Right lobe of liver (tissue), 6 donors: ENCODE measurements around the gene CACNG8. TPM values are rescaled to one million over a fixed set of nuclear protein-coding genes. Genes with fewer than 3 reads are reported as not detected.

Experiments used
- ATAC-seq, 4 donors: fragments of 200-7000 bp; cut with Tn5 transposase; one replicate each; pipeline ENCODE4 v1.9.1; 2020; ENCODE audit warnings: mild to moderate bottlenecking in 4 of 4, moderate library complexity in 4 of 4
- DNase-seq, 3 donors: peaks; one replicate each; pipeline ENCODE4 v3.0.0-alpha.2; 2020
- H3K27ac ChIP-seq, 3 donors: fragments of 200-600 bp; one replicate each; pipeline ENCODE4 v1.8.0; 2022
- H3K27me3 ChIP-seq, 2 donors: fragments of 200-600 bp; one replicate each; pipeline ENCODE4 v1.8.0; 2022
- H3K36me3 ChIP-seq, 4 donors: fragments of 200-600 bp; sonication (generic) in 1 of 4; one replicate each; pipeline versions ENCODE4 v1.5.1 to v1.8.0; 2017 to 2022; ENCODE audit warnings: control low read depth in 1 of 4
- H3K4me1 ChIP-seq, 4 donors: fragments of 200-600 bp; sonication (generic) in 1 of 4; one replicate each; pipeline versions ENCODE4 v1.5.1 to v1.8.0; 2017 to 2022; ENCODE audit warnings: control low read depth in 1 of 4
- H3K4me3 ChIP-seq, 3 donors: fragments of 200-600 bp; one replicate each; pipeline ENCODE4 v1.8.0; 2022
- H3K9me3 ChIP-seq, 4 donors: fragments of 200-600 bp; sonication (generic) in 1 of 4; one replicate each; pipeline versions ENCODE4 v1.5.1 to v1.8.0; 2017 to 2022; ENCODE audit warnings: control low read depth in 1 of 4
- CTCF ChIP-seq, 4 donors: fragments of 200-600 bp in 3 of 4; fragments of 450-650 bp in 1 of 4; IDR thresholded peaks; one replicate each; pipeline versions ENCODE4 v1.5.1 to v1.8.0; 2016 to 2022; ENCODE audit warnings: antibody characterized with exemption in 4 of 4, mild to moderate bottlenecking in 2 of 4
- POLR2A ChIP-seq: fragments of 450-650 bp; IDR thresholded peaks from one replicate; pipeline ENCODE4 v1.6.1; 2017; ENCODE audit warnings: antibody characterized with exemption, mild to moderate bottlenecking
- WGBS: methylation state at CpG from one replicate; pipeline ENCODE4 v1.1.6; 2018; ENCODE audit warnings: low coverage, low lambda C conversion rate; ENCODE audit not compliant: insufficient coverage; ENCODE audit errors: missing lambda C conversion rate; 5-methylcytosine and 5-hydroxymethylcytosine counted together
- intact Hi-C, 2 donors: fragments of 100-400 bp; cut with DNase I; formaldehyde crosslinking; loops; one replicate each; pipeline versions ENCODE4 v1.11.2 to v1.14.1; 2022
- total RNA-seq, 6 experiments: library from RNA; depleted of rRNA in 2 of 6; stranded (reverse); fragments of >200 nt in 2 of 6; fragmentation: NEBNext Ultra II Directional in 3 of 6; extraction: Animal tissue kit (Norgen Biotek cat#: 25700) in 3 of 6; gene quantifications; one replicate each; pipeline versions ENCODE4 v1.1.0 to v1.2.4, GENCODE V29; 2016 to 2023
- donor health status: DM: no; HTN: yes; CAD: no.
- donor health status: DM: no; HTN: no; CAD: no.
- donor health status: DM: no; HTN: no; CAD: no.
- donor health status: DM: no; HTN: yes; CAD: no.
- donor health status: DM: no; HTN: yes; CAD: no.

CACNG8 gene
- total RNA-seq, 6 experiments from 2014 or later: 0.02 TPM; not detected in 5

- TF ChIP-seq CTCF (IDR thresholded peaks at IDR 0.05): no peak
- no peak for TF ChIP-seq POLR2A
- intact Hi-C loops: no loop called here
- DNase-seq: no peak
- Histone ChIP-seq H3K4me1 (no peaks in the 10 kb centered on the region), H3K27ac (no peak overlapping the region), H3K9me3 (no peaks in the 10 kb centered on the region), H3K4me3 (no peak overlapping the region), H3K27me3 (no peaks in the 10 kb centered on the region), H3K36me3 (no peaks in the 10 kb centered on the region)
- no peak for ATAC-seq
- WGBS: 39% methylated on average over 10 of the region's 11 CpGs
Measured at GRCh38 chr19:53951436-53951835, 11.3 kb upstream of the CACNG8 start.

- no peaks in the 10 kb centered on the region for H3K9me3 ChIP-seq
- H3K27ac ChIP-seq: no peak overlapping the region
- no peak for DNase-seq
- no peak for ATAC-seq
- no peak overlapping the region for H3K4me3 ChIP-seq
- 74% methylated on average over 6 of the region's 9 CpGs for WGBS
- TF ChIP-seq POLR2A: no peak
- no peaks in the 10 kb centered on the region for H3K36me3 ChIP-seq
- no peaks in the 10 kb centered on the region for H3K27me3 ChIP-seq
- intact Hi-C loops: no loop called here
- no peaks in the 10 kb centered on the region for H3K4me1 ChIP-seq
Measured at GRCh38 chr19:53951947-53952346, 10.8 kb upstream of the CACNG8 start.

GRCh38 chr19:53953383-53953782, 9.4 kb upstream of the CACNG8 start:
- Histone ChIP-seq H3K36me3 (no peaks in the 10 kb centered on the region), H3K27me3 (no peaks in the 10 kb centered on the region), H3K9me3 (no peaks in the 10 kb centered on the region), H3K27ac (no peak overlapping the region), H3K4me1 (no peaks in the 10 kb centered on the region), H3K4me3 (no peak overlapping the region)
- no peak for ATAC-seq
- TF ChIP-seq CTCF (IDR thresholded peaks at IDR 0.05) (no peak), POLR2A (no peak)
- no peak for DNase-seq
- 66% methylated on average over 7 of the region's 8 CpGs for WGBS
- intact Hi-C loops: no loop called here

GRCh38 chr19:53957448-53958167, 5.1 kb upstream of the CACNG8 start:
- no peaks in the 10 kb centered on the region for H3K9me3 ChIP-seq
- under 1% methylated on average over 13 of the region's 15 CpGs for WGBS
- H3K27me3 ChIP-seq: peaks cover 0 to 4% of the 10 kb centered on the region in 2 donors
- intact Hi-C loops: no loop called here
- H3K27ac ChIP-seq: no peak overlapping the region
- ATAC-seq: no peak
- H3K4me1 ChIP-seq: no peaks in the 10 kb centered on the region
- no peak overlapping the region for H3K4me3 ChIP-seq
- TF ChIP-seq CTCF (IDR thresholded peaks at IDR 0.05) (no peak), POLR2A (no peak)
- DNase-seq: no peak
- no peaks in the 10 kb centered on the region for H3K36me3 ChIP-seq

GRCh38 chr19:53958168-53958571, 4.6 kb upstream of the CACNG8 start:
- DNase-seq: no peak
- ATAC-seq: no peak

More at GRCh38 chr19:53958168-53958571, 4.6 kb upstream of the CACNG8 start:
- H3K4me1 ChIP-seq: no peaks in the 10 kb centered on the region
- H3K27ac ChIP-seq: no peak overlapping the region
- intact Hi-C loops: no loop called here
- no peaks in the 10 kb centered on the region for H3K9me3 ChIP-seq
- TF ChIP-seq POLR2A (no peak), CTCF (IDR thresholded peaks at IDR 0.05) (no peak)
- 10% methylated on average over 8 of the region's 14 CpGs for WGBS
- H3K36me3 ChIP-seq: no peaks in the 10 kb centered on the region
- no peak overlapping the region for H3K4me3 ChIP-seq
- H3K27me3 ChIP-seq: peaks cover 0 to 4% of the 10 kb centered on the region in 2 donors
